Body of pancreas (tissue), 4 donors: ENCODE data around the gene CNTNAP3B.
"Not testable (repeated sequence)": the region's sequence is repeated elsewhere in the genome, so short reads cannot be mapped to it uniquely, and the experiment has no call there.

Source experiments
- CTCF ChIP-seq, 7 experiments: fragments of 450-650 bp in 4 of 7; fragments of 200-600 bp in 3 of 7; sonication (generic) in 3 of 7; IDR thresholded peaks; one replicate each; pipeline ENCODE4 v1.5.1; 2016 to 2019; ENCODE audit warnings: antibody characterized with exemption in 7 of 7
- POLR2A ChIP-seq, 3 donors: fragments of 450-650 bp; IDR thresholded peaks; one replicate each; pipeline ENCODE4 v1.6.1; 2016; ENCODE audit warnings: antibody characterized with exemption in 3 of 3, mild to moderate bottlenecking in 2 of 3

- not testable (repeated sequence) for TF ChIP-seq POLR2A, CTCF (IDR thresholded peaks at IDR 0.05)
Measured at GRCh38 chr9:42050701-42051100, 78.5 kb downstream of the CNTNAP3B start.
